IPS-18c (cell line): Measurements from ENCODE around the gene ASAP2.
"Not testable (repeated sequence)": the region's sequence is repeated elsewhere in the genome, so short reads cannot be mapped to it uniquely, and the experiment has no call there.

ENCODE experiments used
- H3K4me3 ChIP-seq: 2 replicates; pipeline ENCODE4 v1.7.0; 2013; ENCODE audit warnings: low read depth, mild to moderate bottlenecking, low read length, moderate library complexity; ENCODE audit not compliant: insufficient read depth
- H3K9me3 ChIP-seq: one replicate; pipeline ENCODE4 v1.6.1; 2013; ENCODE audit warnings: mild to moderate bottlenecking, low read length, moderate library complexity; ENCODE audit not compliant: control insufficient read depth, insufficient read depth

Gene ASAP2

GRCh38 chr2:9379391-9379755 is 172.8 kb downstream of the ASAP2 start:
- H3K9me3 ChIP-seq: no peaks in the 10 kb centered on the region
- H3K4me3 ChIP-seq: no peak overlapping the region

DNA sequence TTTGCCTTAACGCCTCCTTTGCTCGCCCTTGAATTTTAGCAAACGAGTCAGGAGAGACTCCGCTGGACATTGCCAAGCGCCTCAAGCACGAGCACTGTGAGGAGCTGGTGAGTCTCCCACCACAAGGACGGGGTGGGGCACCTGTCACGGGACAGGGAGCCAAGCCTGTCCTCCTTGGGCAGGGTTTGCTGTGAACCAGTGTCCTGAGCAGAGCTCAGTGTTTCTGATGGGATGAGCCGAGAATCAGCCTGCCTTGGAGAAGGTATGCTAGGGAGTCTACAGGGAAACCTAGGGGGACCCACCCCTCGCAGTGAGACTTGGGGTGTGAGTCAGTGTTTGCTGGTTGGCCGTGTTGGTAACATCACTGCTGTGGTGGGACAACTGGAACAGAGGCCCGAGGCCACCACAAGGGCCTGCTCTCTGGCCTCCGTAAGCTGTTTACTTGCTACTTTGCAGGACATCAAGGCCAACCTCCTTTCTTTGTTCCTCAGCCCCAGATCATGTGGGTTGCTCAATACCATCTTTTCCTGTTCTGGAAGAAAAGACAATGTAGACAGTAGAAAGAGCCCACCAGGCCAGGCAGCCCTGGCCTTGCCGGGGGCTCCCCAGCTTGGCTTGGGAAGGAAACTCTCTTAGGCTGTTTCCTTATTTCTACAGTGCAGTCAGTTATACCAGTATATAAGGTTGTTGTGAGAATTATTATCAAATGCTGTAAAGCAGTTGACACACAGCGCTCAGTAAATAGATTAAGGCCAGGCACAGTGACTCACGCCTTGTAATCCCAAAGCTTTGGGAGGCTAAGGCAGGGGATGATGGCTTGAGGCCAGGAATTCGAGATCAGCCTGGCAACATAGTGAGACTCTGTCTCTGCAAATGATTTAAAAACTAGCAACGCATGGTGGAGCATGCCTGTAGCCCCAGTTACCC is 174.4 kb downstream of the ASAP2 start:
- H3K9me3 ChIP-seq: no peaks in the 10 kb centered on the region
- H3K4me3 ChIP-seq: no peak overlapping the region

GRCh38 chr2:9382604-9383235 is 176.1 kb downstream of the ASAP2 start:
- H3K4me3 ChIP-seq: no peak overlapping the region
- H3K9me3 ChIP-seq: no peaks in the 10 kb centered on the region

DNA sequence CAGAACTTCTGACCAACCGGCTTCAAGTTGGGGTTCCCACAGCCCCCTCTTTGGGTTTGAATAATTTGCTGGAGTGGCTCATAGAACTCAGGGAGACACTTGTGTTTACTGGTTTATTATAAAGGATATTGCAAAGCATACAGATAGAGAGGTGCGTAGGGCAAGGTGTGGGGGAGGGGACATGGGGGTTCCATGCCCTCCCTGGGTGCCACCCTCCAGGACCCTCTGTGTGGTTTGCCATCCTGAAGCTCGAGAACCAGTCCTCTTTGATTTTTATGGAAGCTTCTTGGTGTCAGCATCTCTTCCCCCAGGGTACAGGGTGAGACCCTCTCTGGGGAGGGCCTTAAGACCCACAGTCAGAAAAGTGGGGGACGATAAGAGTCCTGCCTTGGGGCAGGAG is 177.9 kb downstream of the ASAP2 start:
- Histone ChIP-seq H3K9me3 (no peaks in the 10 kb centered on the region), H3K4me3 (no peak overlapping the region)

GRCh38 chr2:9385841-9386240 is 179.2 kb downstream of the ASAP2 start:
- no peak overlapping the region for H3K4me3 ChIP-seq
- no peaks in the 10 kb centered on the region for H3K9me3 ChIP-seq

- H3K9me3 ChIP-seq: no peaks in the 10 kb centered on the region
- no peak overlapping the region for H3K4me3 ChIP-seq
These were observed 181.6 kb downstream of the ASAP2 start for GRCh38 chr2:9388199-9388681.

DNA sequence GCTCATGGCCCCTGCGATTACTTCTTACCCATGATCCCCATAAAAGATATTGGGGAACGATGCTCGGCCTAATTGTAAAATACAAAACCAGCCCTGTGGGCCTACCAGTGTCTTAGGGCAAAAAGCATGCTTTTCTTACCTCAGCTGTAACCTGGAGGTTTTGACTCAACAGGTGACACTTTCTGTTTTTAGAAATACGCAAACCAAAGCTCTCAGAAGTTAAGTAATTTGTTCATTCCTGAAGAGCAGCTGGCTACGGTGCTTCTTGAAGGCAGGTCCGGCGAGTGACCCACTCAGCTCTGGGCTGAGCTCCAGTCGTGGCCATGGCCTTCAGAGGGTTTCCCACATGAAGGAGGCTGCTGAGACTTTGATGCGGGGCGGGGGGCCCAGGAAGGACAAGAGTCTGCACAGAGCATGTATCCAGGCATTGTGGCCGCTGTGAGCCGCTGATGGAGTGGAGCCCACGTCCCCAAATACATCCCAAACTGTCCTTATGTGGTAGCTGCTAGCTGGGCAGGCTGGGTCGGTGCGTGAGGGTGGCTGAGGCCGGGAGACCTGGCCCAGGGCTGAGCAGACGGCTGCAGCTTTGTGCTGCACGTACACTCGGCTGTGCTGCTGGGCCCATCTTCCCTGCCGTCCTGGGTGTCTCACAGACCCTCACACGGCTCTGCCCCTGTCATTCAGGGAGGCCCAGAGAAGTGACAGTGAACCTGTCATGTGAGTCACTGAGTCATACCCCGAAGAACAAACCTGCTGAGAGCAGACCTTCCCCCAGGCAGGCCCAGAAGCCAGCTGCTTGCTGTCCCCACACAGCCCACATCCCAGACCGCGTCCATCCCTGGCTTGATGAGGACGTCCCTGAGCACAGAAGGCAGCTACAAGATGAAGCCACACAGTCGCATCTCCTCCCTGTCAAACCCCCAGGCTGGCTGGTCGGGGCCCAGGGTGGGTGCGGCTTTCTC is 182.6 kb downstream of the ASAP2 start:
- H3K4me3 ChIP-seq: no peak overlapping the region
- H3K9me3 ChIP-seq: no peaks in the 10 kb centered on the region

DNA sequence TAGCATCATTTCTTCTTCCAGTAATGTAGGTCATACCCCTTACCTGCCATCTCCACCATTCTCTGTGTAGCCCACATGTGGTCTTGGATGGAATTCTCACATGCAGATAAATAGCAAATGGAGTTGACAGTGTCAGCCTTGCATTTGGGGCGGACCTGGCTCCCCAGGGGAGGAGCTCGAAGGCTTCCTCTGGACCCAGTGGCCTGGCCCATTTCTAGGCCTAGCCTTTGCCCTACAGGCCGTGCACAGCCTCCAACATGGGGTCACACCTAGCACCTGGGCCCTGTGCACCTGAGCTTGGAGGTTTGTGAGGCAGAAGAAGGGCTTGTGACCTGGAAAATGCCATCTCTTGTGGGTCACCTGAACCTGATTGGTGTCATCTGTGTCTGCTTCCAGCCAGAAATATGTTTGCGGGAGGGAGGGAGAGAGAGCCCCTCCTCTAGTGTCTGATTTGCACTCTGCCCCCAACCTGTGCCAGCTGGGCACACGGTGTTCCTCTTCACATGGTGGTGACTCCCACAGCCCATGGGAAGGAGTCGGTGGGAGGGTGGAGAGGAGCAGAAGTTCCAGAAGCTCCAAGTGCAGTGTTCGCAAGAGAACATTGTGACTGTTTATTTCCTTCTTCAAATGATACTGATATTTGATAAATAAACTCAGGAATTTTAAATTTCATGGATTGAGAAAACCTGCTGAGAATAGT is 183.7 kb downstream of the ASAP2 start:
- no peaks in the 10 kb centered on the region for H3K9me3 ChIP-seq
- no peak overlapping the region for H3K4me3 ChIP-seq

DNA sequence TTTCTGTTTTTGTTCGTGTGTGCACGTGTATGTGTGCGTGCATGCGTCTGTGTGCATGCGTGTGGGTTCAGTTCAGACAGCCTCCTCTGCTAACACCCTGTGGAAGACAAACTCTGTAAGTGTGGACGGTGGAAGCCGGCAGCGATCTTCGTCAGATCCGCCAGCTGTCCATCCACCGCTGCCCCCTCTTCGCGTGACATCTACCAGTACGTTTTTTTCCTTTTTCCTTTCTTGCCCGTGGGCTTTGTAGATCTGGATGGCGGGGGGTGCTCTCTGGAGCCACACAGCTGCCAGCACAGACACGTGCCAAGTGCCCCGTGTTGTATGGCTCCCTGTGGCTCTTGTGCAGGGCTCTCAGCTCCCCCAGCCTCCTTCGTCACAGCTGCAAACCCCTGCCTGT is 184.4 kb downstream of the ASAP2 start:
- no peak overlapping the region for H3K4me3 ChIP-seq
- no peaks in the 10 kb centered on the region for H3K9me3 ChIP-seq

- Histone ChIP-seq H3K4me3 (no peak overlapping the region), H3K9me3 (no peaks in the 10 kb centered on the region)
These were observed 185.5 kb downstream of the ASAP2 start for GRCh38 chr2:9391961-9392720.

DNA sequence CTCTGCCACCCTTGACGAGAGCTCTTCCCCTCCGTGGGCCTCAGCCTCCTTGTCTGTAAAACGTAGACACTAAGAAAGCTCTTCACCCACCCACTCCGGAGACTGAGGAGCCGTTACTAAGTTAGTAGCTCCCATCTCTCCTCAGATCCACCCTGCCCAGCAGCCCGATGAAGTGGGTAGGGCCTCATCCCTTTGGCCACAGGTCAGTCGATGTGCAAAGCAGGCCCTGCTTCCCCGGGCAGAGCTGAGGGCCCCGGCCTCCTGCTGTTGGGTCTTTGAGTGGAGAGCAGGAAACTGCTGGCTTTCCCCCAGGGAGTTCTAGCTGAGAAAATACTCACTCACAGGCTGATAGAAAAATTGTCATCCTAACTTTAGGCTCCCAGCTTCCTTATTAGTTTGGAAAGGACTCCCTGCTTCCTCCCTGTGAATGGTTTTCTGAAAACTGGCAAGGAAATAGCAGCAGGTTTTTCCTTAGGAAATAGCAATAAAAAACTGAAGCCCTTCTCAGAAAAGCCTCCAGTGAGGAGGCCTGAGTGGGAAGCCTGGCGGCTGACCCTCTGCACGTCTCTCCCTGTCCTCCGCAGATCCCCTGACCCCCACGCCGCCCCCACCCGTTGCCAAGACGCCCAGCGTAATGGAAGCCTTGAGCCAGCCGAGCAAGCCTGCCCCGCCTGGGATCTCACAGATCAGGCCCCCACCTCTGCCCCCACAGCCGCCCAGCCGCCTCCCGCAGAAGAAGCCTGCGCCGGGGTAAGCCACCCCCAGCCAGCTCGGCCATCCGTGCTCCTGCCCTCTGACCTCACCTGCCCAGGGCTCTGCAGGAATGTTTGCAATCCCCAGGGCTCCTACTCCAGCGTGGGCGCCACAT is 186.5 kb downstream of the ASAP2 start:
- H3K4me3 ChIP-seq: no peak overlapping the region

GRCh38 chr2:9394816-9395215 is 188.2 kb downstream of the ASAP2 start:
- H3K9me3 ChIP-seq: no peaks in the 10 kb centered on the region
- H3K4me3 ChIP-seq: no peak overlapping the region

More for the DNA sequence above, 186.5 kb downstream of the ASAP2 start:
- no peaks in the 10 kb centered on the region for H3K9me3 ChIP-seq

DNA sequence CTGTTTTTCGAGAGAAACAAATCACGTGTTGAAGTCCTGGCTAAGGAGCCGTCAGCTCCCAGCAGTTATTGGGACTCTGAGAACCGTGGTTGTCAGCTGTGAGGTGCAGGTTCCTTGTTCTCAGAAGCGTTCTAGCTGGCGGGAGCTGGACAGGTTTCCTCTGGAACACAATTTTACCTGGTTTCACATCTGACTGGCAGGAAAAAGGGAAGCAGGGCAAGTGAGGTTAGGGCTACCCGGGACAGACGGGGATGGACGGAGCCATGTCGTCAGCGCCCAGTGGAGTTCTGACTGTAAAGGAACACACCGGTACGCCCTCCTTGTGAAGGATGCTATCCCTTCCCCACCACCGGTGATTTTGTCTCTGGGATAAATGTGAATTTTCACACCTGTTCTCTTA is 190.6 kb downstream of the ASAP2 start:
- H3K9me3 ChIP-seq: no peaks in the 10 kb centered on the region
- H3K4me3 ChIP-seq: no peak overlapping the region

- H3K9me3 ChIP-seq, H3K4me3 ChIP-seq: not testable (repeated sequence)
These were observed 191.6 kb downstream of the ASAP2 start for GRCh38 chr2:9398251-9398650.
